ENCODE measurements around the gene PAH. TPM values are rescaled to one million over a fixed set of nuclear protein-coding genes. Genes with fewer than 3 reads are reported as not detected.

Gene PAH
- polyA plus RNA-seq, 3 donors = not detected

- Histone ChIP-seq H2AFZ (ENCODE audit: insufficient read depth, low read depth, low read length, poor library complexity, severe bottlenecking) (no peak overlapping the region), H3K9ac (ENCODE audit: insufficient read depth, low read length, poor library complexity, severe bottlenecking) (no peak overlapping the region), H3K4me2 (replicated peaks; ENCODE audit: extremely low read depth, low read length, poor library complexity, severe bottlenecking) (no peak overlapping the region), H3K4me3 (replicated peaks in 1 of 3; ENCODE audit: low read depth in 2 of 3, low read length in 3 of 3) (no peak overlapping the region), H3K79me2 (ENCODE audit: insufficient read depth, low read length) (no peaks in the 10 kb centered on the region), H3K9me3 (replicated peaks in 1 of 2; ENCODE audit: control insufficient read depth in 1 of 2, insufficient read depth in 1 of 2, low read length in 2 of 2) (no peaks in the 10 kb centered on the region), H3K4me1 (ENCODE audit: control insufficient read depth in 1 of 2, insufficient read depth in 2 of 2, low read length in 2 of 2) (no peaks in the 10 kb centered on the region), H3K27me3 (ENCODE audit: control insufficient read depth in 2 of 2, insufficient read depth in 2 of 2, low read length in 2 of 2) (peaks cover 0 to 4% of the 10 kb centered on the region in 2 donors), H4K20me1 (ENCODE audit: insufficient read depth, low read length) (no peaks in the 10 kb centered on the region), H3K27ac (ENCODE audit: low read depth in 1 of 2, low read length in 2 of 2) (no peak overlapping the region), H3K36me3 (replicated peaks in 1 of 2; ENCODE audit: control insufficient read depth in 1 of 2, insufficient read depth in 2 of 2, low read length in 2 of 2) (no peaks in the 10 kb centered on the region)
- H3K9me3 Mint-ChIP-seq = peaks cover 0 to 1% (median 0%) of the 10 kb centered on the region in 7 donors
- peaks cover 0 to 8% (median 3%) of the 10 kb centered on the region in 3 donors for H3K27me3 Mint-ChIP-seq (ENCODE audit: low read depth in 3 of 3)
- intact Hi-C loops (cut with micrococcal nuclease) = no loop called here
- H3K36me3 Mint-ChIP-seq = no peaks in the 10 kb centered on the region
- H3K27ac Mint-ChIP-seq = no peak overlapping the region
- TF ChIP-seq CTCF (IDR thresholded peaks at IDR 0.05) = no peak
- H3K4me1 Mint-ChIP-seq = no peaks in the 10 kb centered on the region
- H3K4me3 Mint-ChIP-seq = no peak overlapping the region
- no CpG with 5 or more reads among the region's 3 CpGs for WGBS (ENCODE audit: insufficient coverage)
- no peak for DNase-seq
These were observed 108.6 kb downstream of the PAH start for GRCh38 chr12:102808412-102808811.

GRCh38 chr12:102806592-102806991 lies 110.5 kb downstream of the PAH start:
- Histone ChIP-seq H2AFZ (ENCODE audit: insufficient read depth, low read depth, low read length, poor library complexity, severe bottlenecking) (no peak overlapping the region), H3K9ac (ENCODE audit: insufficient read depth, low read length, poor library complexity, severe bottlenecking) (no peak overlapping the region), H3K36me3 (replicated peaks in 1 of 2; ENCODE audit: control insufficient read depth in 1 of 2, insufficient read depth in 2 of 2, low read length in 2 of 2) (no peaks in the 10 kb centered on the region), H3K4me2 (replicated peaks; ENCODE audit: extremely low read depth, low read length, poor library complexity, severe bottlenecking) (no peak overlapping the region), H3K4me1 (ENCODE audit: control insufficient read depth in 1 of 2, insufficient read depth in 2 of 2, low read length in 2 of 2) (no peaks in the 10 kb centered on the region), H4K20me1 (ENCODE audit: insufficient read depth, low read length) (no peaks in the 10 kb centered on the region), H3K27ac (ENCODE audit: low read depth in 1 of 2, low read length in 2 of 2) (no peak overlapping the region), H3K27me3 (ENCODE audit: control insufficient read depth in 2 of 2, insufficient read depth in 2 of 2, low read length in 2 of 2) (no peaks in the 10 kb centered on the region), H3K4me3 (replicated peaks in 1 of 3; ENCODE audit: low read depth in 2 of 3, low read length in 3 of 3) (no peak overlapping the region), H3K79me2 (ENCODE audit: insufficient read depth, low read length) (no peaks in the 10 kb centered on the region), H3K9me3 (replicated peaks in 1 of 2; ENCODE audit: control insufficient read depth in 1 of 2, insufficient read depth in 1 of 2, low read length in 2 of 2) (no peaks in the 10 kb centered on the region)
- TF ChIP-seq CTCF (IDR thresholded peaks at IDR 0.05) = no peak
- DNase-seq = no peak
- H3K36me3 Mint-ChIP-seq = no peaks in the 10 kb centered on the region
- H3K27ac Mint-ChIP-seq = no peak overlapping the region
- H3K9me3 Mint-ChIP-seq = peaks cover 0 to 3% (median 0%) of the 10 kb centered on the region in 7 donors
- WGBS (ENCODE audit: insufficient coverage) = 92% methylated on average over 2 of the region's 2 CpGs
- H3K27me3 Mint-ChIP-seq (ENCODE audit: low read depth in 3 of 3) = peaks cover 0 to 2% (median 2%) of the 10 kb centered on the region in 3 donors
- intact Hi-C loops (cut with micrococcal nuclease) = no loop called here
- no peaks in the 10 kb centered on the region for H3K4me1 Mint-ChIP-seq
- no peak overlapping the region for H3K4me3 Mint-ChIP-seq

Data from CD14-positive monocyte (primary cell).